ENCODE data around the gene ATRX. TPM values are rescaled to one million over a fixed set of nuclear protein-coding genes. Genes with fewer than 3 reads are reported as not detected.

Gene ATRX
- polyA plus RNA-seq, 1 donor from 2014 or later: 64.0 TPM

- Histone ChIP-seq H3K4me3 (ENCODE audit: low read length) (no peak overlapping the region), H2AFZ (ENCODE audit: low read depth, low read length) (no peak overlapping the region), H3K27ac (ENCODE audit: low read length) (no peak overlapping the region), H3K9ac (ENCODE audit: low read length) (no peak overlapping the region), H3K79me2 (replicated peaks; ENCODE audit: insufficient read depth, low read length) (peaks cover 57% of the 10 kb centered on the region), H3K9me2 (ENCODE audit: insufficient read depth, low read length) (no peaks in the 10 kb centered on the region), H3K36me3 (ENCODE audit: insufficient read depth, low read length) (no peaks in the 10 kb centered on the region), H3K4me2 (ENCODE audit: low read length) (no peak overlapping the region), H3K27me3 (ENCODE audit: insufficient read depth, low read depth, low read length) (no peaks in the 10 kb centered on the region), H3K9me3 (ENCODE audit: low read length) (no peaks in the 10 kb centered on the region), H4K20me1 (ENCODE audit: insufficient read depth) (no peaks in the 10 kb centered on the region), H3F3A (ENCODE audit: insufficient read depth, low read length, poor library complexity, severe bottlenecking) (no peaks in the 10 kb centered on the region)
- no peak for TF ChIP-seq RAD21 (conservative IDR thresholded peaks at IDR 0.05)
- TF ChIP-seq TAF1 (IDR thresholded peaks at IDR 0.05; ENCODE audit: low read depth): no peak
- no peak for TF ChIP-seq SMC3 (conservative IDR thresholded peaks at IDR 0.05; ENCODE audit: poor library complexity)
- TF ChIP-seq EZH2 (IDR thresholded peaks at IDR 0.05; ENCODE audit: borderline replicate concordance, insufficient read depth, low read length, poor library complexity, severe bottlenecking): no peak
- TF ChIP-seq, protein P1, sequence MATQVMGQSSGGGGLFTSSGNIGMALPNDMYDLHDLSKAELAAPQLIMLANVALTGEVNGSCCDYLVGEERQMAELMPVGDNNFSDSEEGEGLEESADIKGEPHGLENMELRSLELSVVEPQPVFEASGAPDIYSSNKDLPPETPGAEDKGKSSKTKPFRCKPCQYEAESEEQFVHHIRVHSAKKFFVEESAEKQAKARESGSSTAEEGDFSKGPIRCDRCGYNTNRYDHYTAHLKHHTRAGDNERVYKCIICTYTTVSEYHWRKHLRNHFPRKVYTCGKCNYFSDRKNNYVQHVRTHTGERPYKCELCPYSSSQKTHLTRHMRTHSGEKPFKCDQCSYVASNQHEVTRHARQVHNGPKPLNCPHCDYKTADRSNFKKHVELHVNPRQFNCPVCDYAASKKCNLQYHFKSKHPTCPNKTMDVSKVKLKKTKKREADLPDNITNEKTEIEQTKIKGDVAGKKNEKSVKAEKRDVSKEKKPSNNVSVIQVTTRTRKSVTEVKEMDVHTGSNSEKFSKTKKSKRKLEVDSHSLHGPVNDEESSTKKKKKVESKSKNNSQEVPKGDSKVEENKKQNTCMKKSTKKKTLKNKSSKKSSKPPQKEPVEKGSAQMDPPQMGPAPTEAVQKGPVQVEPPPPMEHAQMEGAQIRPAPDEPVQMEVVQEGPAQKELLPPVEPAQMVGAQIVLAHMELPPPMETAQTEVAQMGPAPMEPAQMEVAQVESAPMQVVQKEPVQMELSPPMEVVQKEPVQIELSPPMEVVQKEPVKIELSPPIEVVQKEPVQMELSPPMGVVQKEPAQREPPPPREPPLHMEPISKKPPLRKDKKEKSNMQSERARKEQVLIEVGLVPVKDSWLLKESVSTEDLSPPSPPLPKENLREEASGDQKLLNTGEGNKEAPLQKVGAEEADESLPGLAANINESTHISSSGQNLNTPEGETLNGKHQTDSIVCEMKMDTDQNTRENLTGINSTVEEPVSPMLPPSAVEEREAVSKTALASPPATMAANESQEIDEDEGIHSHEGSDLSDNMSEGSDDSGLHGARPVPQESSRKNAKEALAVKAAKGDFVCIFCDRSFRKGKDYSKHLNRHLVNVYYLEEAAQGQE (IDR thresholded peaks at IDR 0.05; ENCODE audit: borderline replicate concordance): no peak
- no peak for TF ChIP-seq MXI1 (conservative IDR thresholded peaks at IDR 0.05; ENCODE audit: poor library complexity, severe bottlenecking)
- no peak for TF ChIP-seq POLR2AphosphoS5 (IDR thresholded peaks at IDR 0.05)
- TF ChIP-seq EP300 (conservative IDR thresholded peaks at IDR 0.05; ENCODE audit: poor library complexity, severe bottlenecking): no peak
- TF ChIP-seq CTCF (IDR thresholded peaks at IDR 0.05; ENCODE audit: poor library complexity, severe bottlenecking): no peak
Observed at GRCh38 chrX:77776659-77777058, 9.4 kb downstream of the ATRX start.

- Histone ChIP-seq H3K36me3 (ENCODE audit: insufficient read depth, low read length) (no peaks in the 10 kb centered on the region), H3K4me3 (ENCODE audit: low read length) (no peak overlapping the region), H3K4me2 (ENCODE audit: low read length) (no peak overlapping the region), H3K27ac (ENCODE audit: low read length) (no peak overlapping the region), H2AFZ (ENCODE audit: low read depth, low read length) (no peak overlapping the region), H3K9me2 (ENCODE audit: insufficient read depth, low read length) (no peaks in the 10 kb centered on the region), H3K9ac (ENCODE audit: low read length) (no peak overlapping the region), H3K79me2 (replicated peaks; ENCODE audit: insufficient read depth, low read length) (peaks cover 50% of the 10 kb centered on the region), H3F3A (ENCODE audit: insufficient read depth, low read length, poor library complexity, severe bottlenecking) (no peaks in the 10 kb centered on the region), H4K20me1 (ENCODE audit: insufficient read depth) (no peaks in the 10 kb centered on the region), H3K9me3 (ENCODE audit: low read length) (no peaks in the 10 kb centered on the region), H3K27me3 (ENCODE audit: insufficient read depth, low read depth, low read length) (no peaks in the 10 kb centered on the region)
- no peak for TF ChIP-seq CTCF (IDR thresholded peaks at IDR 0.05; ENCODE audit: poor library complexity, severe bottlenecking)
- TF ChIP-seq EP300 (conservative IDR thresholded peaks at IDR 0.05; ENCODE audit: poor library complexity, severe bottlenecking): no peak
- no peak for TF ChIP-seq EZH2 (IDR thresholded peaks at IDR 0.05; ENCODE audit: borderline replicate concordance, insufficient read depth, low read length, poor library complexity, severe bottlenecking)
- no peak for TF ChIP-seq SMC3 (conservative IDR thresholded peaks at IDR 0.05; ENCODE audit: poor library complexity)
- no peak for TF ChIP-seq RAD21 (conservative IDR thresholded peaks at IDR 0.05)
- TF ChIP-seq POLR2AphosphoS5 (IDR thresholded peaks at IDR 0.05): no peak
- TF ChIP-seq, protein P1 (IDR thresholded peaks at IDR 0.05; ENCODE audit: borderline replicate concordance): no peak
- no peak for TF ChIP-seq MXI1 (conservative IDR thresholded peaks at IDR 0.05; ENCODE audit: poor library complexity, severe bottlenecking)
- no peak for TF ChIP-seq TAF1 (IDR thresholded peaks at IDR 0.05; ENCODE audit: low read depth)
Observed at GRCh38 chrX:77771601-77772000, 14.4 kb downstream of the ATRX start.
